OCI-LY1 (cell line): ENCODE measurements around the gene STK11.

Source experiments
- CTCF ChIP-seq: fragments of 200-600 bp; sonication (generic), shearing (Covaris generic); IDR thresholded peaks from 2 replicates; pipeline ENCODE4 v1.5.1; 2017; ENCODE audit warnings: mild to moderate bottlenecking, antibody characterized with exemption, low read length, moderate library complexity, mixed read lengths
- EZH2 ChIP-seq: fragments of 200-600 bp; sonication (generic), shearing (Covaris generic); IDR thresholded peaks from 2 replicates; pipeline ENCODE4 v1.8.0; 2017; ENCODE audit warnings: borderline replicate concordance, mixed run types, mild to moderate bottlenecking, antibody characterized with exemption, low read length, moderate library complexity, mixed read lengths

- no peak for TF ChIP-seq CTCF
- no peak for TF ChIP-seq EZH2
Observed at GRCh38 chr19:1167687-1168571, 37.6 kb upstream of the STK11 start.
